ENCODE measurements around the gene IL1RL2. TPM values are rescaled to one million over a fixed set of nuclear protein-coding genes. Genes with fewer than 3 reads are reported as not detected.
A peak's percentile ranks its signal among the peaks of the same experiment; 100 is the strongest.

Gene IL1RL2
- total RNA-seq, 1 experiment from 2014 or later: not detected

DNA sequence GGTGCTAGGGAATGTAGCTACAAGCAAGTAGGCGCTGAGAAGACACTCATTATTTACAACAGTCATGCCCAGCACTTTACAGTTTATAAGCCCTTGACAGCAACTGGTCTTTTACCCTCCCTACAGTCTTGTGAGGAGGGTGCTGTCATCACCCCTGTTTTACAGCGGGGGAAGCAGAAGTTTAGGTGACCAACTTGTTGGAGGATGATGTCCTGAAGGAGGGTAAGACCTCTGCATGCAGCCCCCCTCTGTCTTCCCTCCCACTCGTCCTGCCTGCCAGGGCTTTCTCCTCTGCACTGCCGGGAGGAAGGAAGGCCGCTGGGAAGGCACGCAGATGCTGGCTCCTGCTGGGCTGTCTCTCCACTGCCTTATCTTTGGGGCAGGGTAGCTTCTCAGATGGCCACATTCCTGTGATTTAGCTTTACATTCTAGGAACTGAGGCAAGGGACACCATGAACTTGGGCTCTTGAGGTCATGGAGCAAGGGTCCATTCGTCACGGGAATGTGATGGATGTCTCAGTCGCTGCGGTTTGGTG lies 43.3 kb upstream of the IL1RL2 start:
- ATAC-seq (no peak), DNase-seq (ENCODE audit: low read depth, low spot score) (no peak)
- POLR2A ChIA-PET: interaction anchor here (0.6 kb wide), 1 partner anchor 385 kb away, joined by 6 read pairs; no protein-coding TSS in a partner anchor
- Histone ChIP-seq H3K9me3 (ENCODE audit: control insufficient read depth, insufficient read depth, low read depth, low read length) (peaks cover 17% of the 10 kb centered on the region; the same call in 1 of the 2 replicates), H3K4me3 (ENCODE audit: low read depth in 2 of 2, low read length in 2 of 2) (peak overlapping the region; percentile 56 to 78), H3K27ac (ENCODE audit: low read length) (no peak overlapping the region), H3K27me3 (ENCODE audit: control insufficient read depth, insufficient read depth, low read length) (no peaks in the 10 kb centered on the region; the same call in 1 of the 2 replicates), H3K4me1 (ENCODE audit: control insufficient read depth, insufficient read depth, low read length) (peaks cover 3% of the 10 kb centered on the region; the same call in 1 of the 2 replicates), H3K36me3 (ENCODE audit: control insufficient read depth, insufficient read depth, low read length) (no peaks in the 10 kb centered on the region)
- TF ChIP-seq, protein P1, sequence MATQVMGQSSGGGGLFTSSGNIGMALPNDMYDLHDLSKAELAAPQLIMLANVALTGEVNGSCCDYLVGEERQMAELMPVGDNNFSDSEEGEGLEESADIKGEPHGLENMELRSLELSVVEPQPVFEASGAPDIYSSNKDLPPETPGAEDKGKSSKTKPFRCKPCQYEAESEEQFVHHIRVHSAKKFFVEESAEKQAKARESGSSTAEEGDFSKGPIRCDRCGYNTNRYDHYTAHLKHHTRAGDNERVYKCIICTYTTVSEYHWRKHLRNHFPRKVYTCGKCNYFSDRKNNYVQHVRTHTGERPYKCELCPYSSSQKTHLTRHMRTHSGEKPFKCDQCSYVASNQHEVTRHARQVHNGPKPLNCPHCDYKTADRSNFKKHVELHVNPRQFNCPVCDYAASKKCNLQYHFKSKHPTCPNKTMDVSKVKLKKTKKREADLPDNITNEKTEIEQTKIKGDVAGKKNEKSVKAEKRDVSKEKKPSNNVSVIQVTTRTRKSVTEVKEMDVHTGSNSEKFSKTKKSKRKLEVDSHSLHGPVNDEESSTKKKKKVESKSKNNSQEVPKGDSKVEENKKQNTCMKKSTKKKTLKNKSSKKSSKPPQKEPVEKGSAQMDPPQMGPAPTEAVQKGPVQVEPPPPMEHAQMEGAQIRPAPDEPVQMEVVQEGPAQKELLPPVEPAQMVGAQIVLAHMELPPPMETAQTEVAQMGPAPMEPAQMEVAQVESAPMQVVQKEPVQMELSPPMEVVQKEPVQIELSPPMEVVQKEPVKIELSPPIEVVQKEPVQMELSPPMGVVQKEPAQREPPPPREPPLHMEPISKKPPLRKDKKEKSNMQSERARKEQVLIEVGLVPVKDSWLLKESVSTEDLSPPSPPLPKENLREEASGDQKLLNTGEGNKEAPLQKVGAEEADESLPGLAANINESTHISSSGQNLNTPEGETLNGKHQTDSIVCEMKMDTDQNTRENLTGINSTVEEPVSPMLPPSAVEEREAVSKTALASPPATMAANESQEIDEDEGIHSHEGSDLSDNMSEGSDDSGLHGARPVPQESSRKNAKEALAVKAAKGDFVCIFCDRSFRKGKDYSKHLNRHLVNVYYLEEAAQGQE (IDR thresholded peaks at IDR 0.05; ENCODE audit: insufficient read depth in 1 of 2, low read depth in 2 of 2, low read length in 1 of 2): no peak
- TF ChIP-seq TCF7L2 (IDR thresholded peaks at IDR 0.05; ENCODE audit: low read depth, low read length) (no peak), CTCF (IDR thresholded peaks at IDR 0.05) (no peak), POLR2AphosphoS5 (IDR thresholded peaks at IDR 0.05; ENCODE audit: low read depth, low read length) (no peak), SIN3A (IDR thresholded peaks at IDR 0.05; ENCODE audit: borderline replicate concordance, insufficient read depth, low read depth, low read length) (no peak)
- in situ Hi-C loops (cut with HindIII; ENCODE audit: low pct_unique_long_range_greater_than_20kb, low sequenced_read_pairs) (no loop called here), intact Hi-C loops (cut with micrococcal nuclease; ENCODE audit: unreplicated experiment) (no loop called here)
- no TSS peak for BruUV-seq (replicated peaks)
- CTCF ChIA-PET: interaction anchor here (0.5 kb wide), 1 partner anchor 317 kb away, joined by 4 read pairs; no protein-coding TSS in a partner anchor

GRCh38 chr2:102144128-102144527 lies 42.7 kb upstream of the IL1RL2 start:
- TF ChIP-seq, protein P1 (IDR thresholded peaks at IDR 0.05; ENCODE audit: insufficient read depth in 1 of 2, low read depth in 2 of 2, low read length in 1 of 2): no peak
- TF ChIP-seq POLR2AphosphoS5 (IDR thresholded peaks at IDR 0.05; ENCODE audit: low read depth, low read length) (no peak), SIN3A (IDR thresholded peaks at IDR 0.05; ENCODE audit: borderline replicate concordance, insufficient read depth, low read depth, low read length) (no peak), CTCF (IDR thresholded peaks at IDR 0.05) (no peak), TCF7L2 (IDR thresholded peaks at IDR 0.05; ENCODE audit: low read depth, low read length) (no peak)
- DNase-seq (ENCODE audit: low read depth, low spot score) (no peak), ATAC-seq (no peak)
- no peak overlapping the region for H3K4me3 ChIP-seq (ENCODE audit: low read depth in 2 of 2, low read length in 2 of 2)
- no peaks in the 10 kb centered on the region for H3K36me3 ChIP-seq (ENCODE audit: control insufficient read depth, insufficient read depth, low read length)
- intact Hi-C loops (cut with micrococcal nuclease; ENCODE audit: unreplicated experiment) (no loop called here), in situ Hi-C loops (cut with HindIII; ENCODE audit: low pct_unique_long_range_greater_than_20kb, low sequenced_read_pairs) (no loop called here)
- BruUV-seq (replicated peaks): no TSS peak
- H3K9me3 ChIP-seq (ENCODE audit: control insufficient read depth, insufficient read depth, low read depth, low read length): peaks cover 17% of the 10 kb centered on the region; the same call in 1 of the 2 replicates
- H3K27ac ChIP-seq (ENCODE audit: low read length): no peak overlapping the region
- CTCF ChIA-PET: no interaction called here
- H3K27me3 ChIP-seq (ENCODE audit: control insufficient read depth, insufficient read depth, low read length): no peaks in the 10 kb centered on the region; the same call in 1 of the 2 replicates
- POLR2A ChIA-PET: no interaction called here
- H3K4me1 ChIP-seq (ENCODE audit: control insufficient read depth, insufficient read depth, low read length): peaks cover 3% of the 10 kb centered on the region; the same call in 1 of the 2 replicates
